Activated CD8-positive, alpha-beta memory T cell treated with anti-CD3 and anti-CD28 coated beads, Interleukin-2, amount 50 U/mL, for 24 hours (primary cell): Measurements from ENCODE around the gene KRT85.

ENCODE experiments used
- DNase-seq: peaks from one replicate; pipeline ENCODE4 v3.0.0-alpha.2; 2020; ENCODE audit errors: extremely low read depth

Gene KRT85

GRCh38 chr12:52394836-52395405 lies 27.6 kb upstream of the KRT85 start:
- DNase-seq = no peak

- no peak for DNase-seq
Observed at GRCh38 chr12:52392465-52393007, 25.3 kb upstream of the KRT85 start.

GRCh38 chr12:52391618-52392002 lies 24.3 kb upstream of the KRT85 start:
- DNase-seq = no peak

GRCh38 chr12:52390739-52391617 lies 23.7 kb upstream of the KRT85 start:
- DNase-seq = no peak

- DNase-seq = no peak
Observed at GRCh38 chr12:52389313-52390207, 22.3 kb upstream of the KRT85 start.

- DNase-seq = no peak
Observed at GRCh38 chr12:52387859-52388258, 20.6 kb upstream of the KRT85 start.

- DNase-seq = no peak
Observed at GRCh38 chr12:52385226-52385702, 18.0 kb upstream of the KRT85 start, which contains the start of gene KRT84. KRT84 (minus strand) TSS chr12:52385652; CDS start chr12:52385585, 67 bp downstream.

- no peak for DNase-seq
Observed at GRCh38 chr12:52383331-52383730, 16.1 kb upstream of the KRT85 start.

GRCh38 chr12:52382854-52383253 lies 15.6 kb upstream of the KRT85 start:
- no peak for DNase-seq

GRCh38 chr12:52381206-52381605 lies 13.9 kb upstream of the KRT85 start:
- DNase-seq = no peak

- no peak for DNase-seq
Observed at GRCh38 chr12:52380271-52380694, 13.0 kb upstream of the KRT85 start.

GRCh38 chr12:52379536-52379935 lies 12.3 kb upstream of the KRT85 start:
- no peak for DNase-seq

- DNase-seq = no peak
Observed at GRCh38 chr12:52378091-52378490, 10.8 kb upstream of the KRT85 start.

GRCh38 chr12:52377266-52377665 lies 10.0 kb upstream of the KRT85 start:
- no peak for DNase-seq

GRCh38 chr12:52372216-52373154 lies 5.2 kb upstream of the KRT85 start:
- peak; percentile 14 for DNase-seq

GRCh38 chr12:52371716-52372115 lies 4.4 kb upstream of the KRT85 start:
- no peak for DNase-seq

- no peak for DNase-seq
Observed at GRCh38 chr12:52370926-52371608, 3.8 kb upstream of the KRT85 start.

- DNase-seq = no peak
Observed at GRCh38 chr12:52369809-52370208, 2.5 kb upstream of the KRT85 start.

GRCh38 chr12:52369211-52369610 lies 1.9 kb upstream of the KRT85 start:
- no peak for DNase-seq

- DNase-seq = no peak
Observed at GRCh38 chr12:52368508-52368907, 1.2 kb upstream of the KRT85 start.
